HG03354 (cell line): ENCODE measurements around the gene SLC4A1.
A peak's percentile ranks its signal among the peaks of the same experiment; 100 is the strongest.

Experiments used
- ATAC-seq: cut with Tn5 transposase; IDR thresholded peaks from one replicate; pipeline ENCODE4 v1.9.1; 2021; ENCODE audit warnings: mild to moderate bottlenecking; ENCODE audit not compliant: unreplicated experiment, poor library complexity, severe bottlenecking

The SLC4A1 gene

DNA sequence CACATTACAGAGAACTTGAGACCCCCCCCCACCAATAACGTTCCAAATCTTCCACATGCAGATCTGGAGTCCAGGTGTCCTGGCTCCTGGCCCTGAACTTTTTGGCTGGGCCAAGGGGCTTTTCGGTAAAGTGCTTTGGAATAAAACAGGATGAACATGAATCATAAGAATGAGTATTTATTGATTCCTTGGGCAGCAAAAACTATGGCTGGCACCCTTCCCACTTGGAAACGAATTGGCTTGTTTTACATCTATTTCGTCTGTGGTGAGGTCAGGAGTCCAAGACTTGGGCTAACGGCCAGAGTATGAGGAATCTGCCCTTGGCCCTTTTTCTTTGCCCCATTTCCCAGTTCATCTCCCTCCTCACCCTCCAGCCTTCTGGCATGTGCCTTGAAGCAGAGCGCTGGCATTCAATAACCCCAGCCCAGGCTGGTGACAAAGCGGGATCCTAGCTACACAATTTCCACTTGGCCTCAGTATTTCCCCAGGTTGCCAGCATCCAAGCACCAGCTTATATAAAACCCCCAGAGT, 44.3 kb downstream of the SLC4A1 start:
- ATAC-seq, result no peak

DNA sequence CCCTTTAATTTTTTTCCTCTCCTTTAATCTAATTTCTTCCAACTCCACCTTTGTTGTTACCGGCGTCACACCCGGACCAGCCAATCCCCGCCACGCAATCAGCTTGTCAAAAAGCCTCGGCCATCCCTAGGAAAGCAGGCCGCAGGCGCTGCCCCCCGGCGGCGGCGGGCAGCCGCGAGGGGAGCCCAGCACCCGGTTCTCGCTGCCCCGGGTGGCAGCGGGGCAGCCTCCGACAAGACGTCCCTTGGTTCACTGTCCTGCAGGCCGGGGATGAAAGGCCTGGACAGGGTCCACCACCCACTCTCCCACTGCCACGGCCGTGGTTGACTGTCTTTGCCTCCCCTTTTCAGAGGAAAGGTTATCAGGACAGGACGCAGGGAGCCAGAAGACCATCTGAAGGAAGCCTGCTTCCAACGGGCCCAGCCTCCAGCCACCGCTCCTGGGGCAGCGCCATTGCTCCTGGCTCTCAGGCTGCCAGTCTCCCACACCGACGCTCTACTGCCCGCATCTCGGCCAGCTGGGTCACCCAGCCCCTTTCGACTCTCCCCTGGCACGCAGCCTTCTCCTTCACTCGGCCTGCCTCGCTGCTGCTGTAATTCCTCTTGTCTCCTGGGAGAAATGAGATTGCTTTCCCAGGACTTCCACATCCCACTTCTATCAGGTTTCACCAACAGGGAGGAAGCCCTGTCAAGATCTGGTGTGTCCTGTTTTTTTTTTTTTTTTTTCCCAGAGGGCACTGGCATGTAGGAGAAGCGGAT, 45.6 kb downstream of the SLC4A1 start:
- no peak for ATAC-seq

DNA sequence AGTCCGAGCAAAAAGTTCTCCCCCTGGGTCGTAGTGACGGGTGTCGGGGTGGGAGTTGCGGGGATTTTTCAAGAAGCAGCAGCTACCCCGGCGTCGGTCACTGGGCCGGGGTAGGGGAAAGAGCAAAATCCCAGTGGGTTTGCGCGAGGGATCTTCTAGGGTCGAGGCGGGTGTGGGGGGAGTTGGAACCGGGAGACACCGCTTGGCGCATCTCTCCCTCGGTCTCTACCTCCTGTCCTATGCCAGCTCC, 46.1 kb downstream of the SLC4A1 start:
- ATAC-seq, result no peak

- no peak for ATAC-seq
Observed at GRCh38 chr17:44221084-44221861, 46.7 kb downstream of the SLC4A1 start.

- no peak for ATAC-seq
Observed at GRCh38 chr17:44220213-44221083, 47.5 kb downstream of the SLC4A1 start.

- peak; percentile 14 for ATAC-seq
Observed at GRCh38 chr17:44219616-44220212, 48.2 kb downstream of the SLC4A1 start, which contains the start of gene UBTF. UBTF (minus strand) TSS chr17:44219675; CDS start chr17:44218229, 1,446 bp downstream.

DNA sequence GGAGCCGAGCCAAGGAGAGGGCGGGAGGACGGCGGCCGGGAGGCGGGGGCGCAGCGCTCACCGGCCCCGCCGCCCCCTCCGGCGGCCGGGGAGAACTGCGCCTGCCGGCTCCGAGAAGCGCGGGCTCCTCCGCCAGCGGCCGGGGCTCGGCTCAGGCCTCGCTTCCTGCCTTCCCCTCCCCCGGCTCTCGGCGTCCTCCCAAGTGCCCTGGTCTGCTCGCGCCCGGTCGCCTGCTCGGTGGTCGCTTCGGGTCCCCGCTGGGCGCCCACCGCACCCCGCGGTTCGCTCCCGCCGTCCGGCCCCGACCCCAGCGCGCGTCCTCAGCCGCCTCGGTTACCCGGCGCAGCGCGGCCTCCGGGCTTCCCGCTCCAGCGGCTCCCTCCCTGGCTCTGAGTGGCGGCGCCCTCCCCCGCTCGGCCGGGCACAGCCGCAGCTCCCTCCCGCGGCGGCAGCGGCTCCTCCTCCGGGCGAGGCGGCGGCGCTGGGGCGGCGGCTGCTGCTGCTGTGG, 48.8 kb downstream of the SLC4A1 start:
- ATAC-seq, result peak; percentile 47

- peak; percentile 36 for ATAC-seq
Observed at GRCh38 chr17:44218344-44219107, 49.4 kb downstream of the SLC4A1 start.

DNA sequence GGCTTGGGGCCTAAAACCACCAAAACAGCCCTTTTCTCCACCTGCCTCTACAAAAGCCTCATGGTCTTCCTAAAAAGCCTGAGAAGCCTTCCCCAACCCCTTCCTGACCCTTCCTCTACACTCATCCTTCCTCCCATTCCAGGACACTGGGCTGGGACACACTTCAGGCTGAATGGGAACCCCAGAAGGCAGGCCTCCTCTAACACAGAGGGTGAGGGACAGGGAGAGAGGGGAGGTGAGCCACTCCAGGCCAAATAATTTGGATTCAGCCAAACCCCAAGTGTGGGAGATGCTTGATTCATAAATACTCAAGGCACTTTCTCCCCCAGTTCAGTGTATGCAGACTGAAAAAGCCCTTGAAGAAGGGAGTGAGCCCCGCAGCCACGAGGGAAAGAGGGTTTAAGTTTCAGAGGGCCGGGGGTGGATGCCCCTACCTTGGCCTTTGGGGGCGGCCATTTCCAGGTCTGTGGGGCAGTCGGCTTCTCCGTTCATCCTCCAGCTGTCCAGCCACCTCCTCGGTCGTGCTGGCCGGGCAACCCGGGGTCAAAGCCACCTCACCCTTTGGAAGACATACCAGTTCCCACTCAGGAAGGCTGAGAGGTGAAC, 50.1 kb downstream of the SLC4A1 start:
- ATAC-seq, result no peak

GRCh38 chr17:44216694-44217093, 51.2 kb downstream of the SLC4A1 start:
- ATAC-seq, result no peak

GRCh38 chr17:44216173-44216572, 51.8 kb downstream of the SLC4A1 start:
- no peak for ATAC-seq

DNA sequence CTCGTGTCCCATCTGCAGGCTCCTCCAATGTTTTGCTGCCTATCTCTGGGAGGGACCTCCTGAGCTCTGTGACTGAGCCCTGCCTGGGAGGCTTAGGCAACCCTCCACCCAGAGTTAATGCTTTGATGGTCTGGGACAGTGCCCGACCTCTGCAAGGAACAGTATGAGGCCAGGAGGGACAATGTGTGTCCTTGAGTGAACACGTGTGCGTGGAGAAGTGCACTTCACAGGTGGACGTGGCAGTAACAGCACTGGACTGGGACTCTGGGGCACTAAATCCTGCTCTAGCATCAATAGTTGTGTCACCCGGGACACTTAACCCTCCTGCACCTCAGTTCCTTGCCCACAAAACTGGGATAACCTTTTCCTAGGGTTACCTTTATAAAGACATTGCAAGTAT, 53.0 kb downstream of the SLC4A1 start:
- ATAC-seq, result no peak

DNA sequence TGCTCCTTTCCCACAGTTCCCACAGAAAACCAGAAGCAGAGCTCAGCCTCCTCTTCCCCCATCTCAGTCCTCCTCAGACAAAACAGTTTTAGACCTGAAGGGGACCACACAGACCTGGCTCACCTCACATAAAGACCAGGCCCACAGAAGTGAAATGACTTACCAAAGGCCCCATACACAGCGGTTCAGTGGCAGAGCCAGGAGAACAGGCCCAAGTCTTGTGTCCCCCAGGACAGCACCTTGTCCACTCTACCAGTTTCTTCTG, 53.8 kb downstream of the SLC4A1 start:
- ATAC-seq, result no peak

DNA sequence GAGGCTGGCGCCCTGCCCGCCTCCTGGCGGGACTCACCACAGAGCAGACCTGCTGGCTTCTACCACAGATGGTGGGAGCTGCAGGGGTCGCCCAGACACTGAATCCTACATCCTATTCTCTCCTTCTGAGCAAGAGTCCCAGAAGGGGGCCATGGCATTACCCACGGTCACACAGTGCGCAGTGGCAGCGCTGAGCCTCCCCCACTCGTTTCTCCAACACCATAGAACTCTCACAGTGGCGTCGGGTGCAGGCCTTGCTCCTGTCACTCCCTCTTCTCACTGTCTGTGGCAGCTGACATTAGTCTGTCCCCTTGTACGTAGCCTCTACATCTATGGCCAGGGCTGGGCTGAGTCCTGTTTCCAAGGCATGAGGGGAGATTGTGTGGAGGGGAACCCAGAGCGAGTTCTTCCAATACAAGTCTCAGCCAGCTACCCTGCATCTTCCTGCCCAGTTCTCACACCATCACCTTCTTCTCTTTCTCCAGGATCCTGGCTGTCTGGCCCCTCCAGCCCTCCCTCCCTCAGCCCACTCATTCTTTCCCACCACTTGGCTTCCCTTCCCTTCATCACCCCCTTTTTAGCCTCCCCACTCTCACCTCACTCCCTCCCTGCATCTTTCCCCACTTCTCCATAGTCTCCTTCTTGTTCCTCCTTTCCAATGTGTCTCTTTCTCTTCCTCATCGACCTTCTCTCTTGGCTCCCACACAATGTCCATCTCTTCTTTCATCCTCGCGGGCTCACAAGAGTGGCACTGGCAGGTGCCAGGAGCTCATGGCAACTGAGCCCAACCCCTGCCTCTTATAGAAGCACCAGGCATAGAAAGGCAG, 54.3 kb downstream of the SLC4A1 start:
- ATAC-seq, result no peak

DNA sequence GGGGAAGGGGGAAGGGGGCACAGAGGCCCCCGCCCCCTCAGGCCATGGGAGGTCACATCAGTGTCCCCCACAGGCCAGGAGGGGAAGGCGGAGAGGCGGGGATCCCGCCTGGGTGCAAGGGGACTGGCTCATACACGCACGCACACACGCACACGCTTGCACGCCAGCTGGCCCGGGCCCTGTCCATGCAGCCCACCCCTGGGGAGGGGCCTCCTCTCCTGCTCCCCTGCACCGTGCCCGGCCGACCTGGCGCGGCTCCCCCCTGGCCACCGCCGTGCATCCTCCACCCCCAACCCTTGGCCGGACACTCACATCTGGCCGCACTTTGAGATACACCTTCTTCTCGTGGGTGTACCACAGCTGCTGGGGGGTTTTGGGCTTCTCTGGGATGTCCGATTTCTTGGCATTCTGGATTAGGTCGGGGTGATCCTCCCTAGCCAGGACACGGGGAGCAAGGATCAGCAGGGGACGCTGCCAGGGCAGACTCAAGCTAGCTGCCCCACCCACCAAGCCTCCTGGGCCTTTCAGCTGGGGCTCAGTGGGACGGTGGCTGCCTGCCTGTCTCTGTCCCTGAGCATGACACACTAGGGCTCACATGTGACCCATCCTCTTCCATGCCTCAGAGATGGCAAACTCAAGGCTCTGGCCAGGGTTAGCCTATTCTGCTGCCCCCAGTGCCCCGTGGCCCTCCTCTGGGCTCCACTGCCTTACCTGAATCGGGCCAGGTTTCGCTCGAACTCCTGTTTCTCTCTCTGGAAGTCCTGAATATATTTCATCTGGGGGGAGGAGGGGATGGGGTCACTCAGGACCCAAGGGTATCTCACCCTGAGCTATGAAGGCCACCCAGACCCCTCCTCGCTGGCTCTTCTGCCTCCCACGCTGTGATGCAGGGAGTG, 55.2 kb downstream of the SLC4A1 start:
- no peak for ATAC-seq

DNA sequence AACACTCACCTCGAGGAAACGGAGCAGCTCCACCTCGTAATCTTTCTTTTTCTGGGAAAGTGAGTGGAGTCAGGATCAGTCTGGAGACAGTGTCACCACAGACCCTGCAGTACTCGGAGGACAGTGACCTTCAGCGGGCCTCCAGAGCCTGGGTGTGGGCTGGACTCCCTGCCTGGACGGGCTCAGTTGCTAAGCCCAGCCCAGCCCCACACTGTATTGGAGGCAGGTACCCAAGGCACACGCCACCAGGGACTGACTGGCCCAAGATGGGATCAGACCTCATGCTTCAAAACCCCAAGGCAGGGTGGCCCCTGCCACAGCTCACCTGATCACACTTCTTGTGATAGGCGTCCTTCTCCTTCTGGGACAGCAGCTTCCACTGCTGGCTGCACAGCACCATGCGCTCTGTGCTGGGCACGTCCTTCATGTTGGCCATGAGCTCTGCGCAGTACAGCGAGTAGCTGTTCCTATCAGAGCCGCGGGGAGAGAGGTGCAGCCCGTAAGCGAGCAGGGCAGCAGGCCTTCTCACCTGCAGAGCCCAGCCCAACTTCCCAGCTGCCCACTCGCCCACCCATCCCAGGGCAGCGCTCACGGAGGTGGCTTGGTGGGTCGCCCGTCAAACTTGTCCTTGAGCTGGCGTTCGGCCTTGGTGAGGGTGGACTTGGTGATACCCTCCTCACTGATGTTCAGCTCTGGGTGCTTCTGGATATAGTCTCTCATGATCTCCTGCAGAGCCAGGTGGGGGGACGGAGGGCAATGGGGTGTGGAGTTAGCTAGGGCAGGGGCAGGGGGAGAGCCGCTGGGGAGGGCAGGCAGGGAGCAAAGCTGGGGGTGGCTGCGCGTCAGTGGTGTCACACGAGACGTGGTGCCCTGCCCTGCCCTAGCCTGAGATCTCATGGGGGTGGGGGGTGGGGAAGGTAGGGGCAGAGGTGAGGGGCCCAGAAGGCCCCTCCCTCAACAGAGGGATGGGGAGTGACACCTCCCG, 56.4 kb downstream of the SLC4A1 start:
- no peak for ATAC-seq
